ENCODE measurements around the gene WNT9A.
"Not testable (repeated sequence)": the region's sequence is repeated elsewhere in the genome, so short reads cannot be mapped to it uniquely, and the experiment has no call there.

The WNT9A gene

DNA sequence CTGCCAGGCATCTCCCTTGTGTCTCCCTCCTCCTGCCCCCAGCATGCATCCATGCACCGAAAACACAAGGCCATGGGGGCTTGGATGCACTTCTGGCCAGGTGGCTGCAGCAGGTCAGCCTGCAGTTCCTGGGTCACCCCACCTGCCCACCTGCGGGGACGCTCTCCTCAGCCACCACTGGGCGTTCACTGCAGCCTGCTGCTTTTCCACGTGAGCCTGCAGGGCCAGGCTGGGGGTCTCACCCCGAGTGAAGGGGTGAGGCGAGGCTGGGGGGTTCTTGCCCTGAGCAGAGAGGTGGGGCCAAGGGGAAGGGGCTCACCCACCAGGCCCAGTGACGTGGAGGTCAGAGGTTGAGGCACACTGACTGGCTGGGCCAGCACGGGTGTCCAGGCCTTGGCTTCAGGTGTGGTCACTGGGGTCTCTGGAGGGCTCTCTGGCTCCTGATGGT, 64.6 kb downstream of the WNT9A start:
- TF ChIP-seq, protein P1, sequence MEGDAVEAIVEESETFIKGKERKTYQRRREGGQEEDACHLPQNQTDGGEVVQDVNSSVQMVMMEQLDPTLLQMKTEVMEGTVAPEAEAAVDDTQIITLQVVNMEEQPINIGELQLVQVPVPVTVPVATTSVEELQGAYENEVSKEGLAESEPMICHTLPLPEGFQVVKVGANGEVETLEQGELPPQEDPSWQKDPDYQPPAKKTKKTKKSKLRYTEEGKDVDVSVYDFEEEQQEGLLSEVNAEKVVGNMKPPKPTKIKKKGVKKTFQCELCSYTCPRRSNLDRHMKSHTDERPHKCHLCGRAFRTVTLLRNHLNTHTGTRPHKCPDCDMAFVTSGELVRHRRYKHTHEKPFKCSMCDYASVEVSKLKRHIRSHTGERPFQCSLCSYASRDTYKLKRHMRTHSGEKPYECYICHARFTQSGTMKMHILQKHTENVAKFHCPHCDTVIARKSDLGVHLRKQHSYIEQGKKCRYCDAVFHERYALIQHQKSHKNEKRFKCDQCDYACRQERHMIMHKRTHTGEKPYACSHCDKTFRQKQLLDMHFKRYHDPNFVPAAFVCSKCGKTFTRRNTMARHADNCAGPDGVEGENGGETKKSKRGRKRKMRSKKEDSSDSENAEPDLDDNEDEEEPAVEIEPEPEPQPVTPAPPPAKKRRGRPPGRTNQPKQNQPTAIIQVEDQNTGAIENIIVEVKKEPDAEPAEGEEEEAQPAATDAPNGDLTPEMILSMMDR (conservative IDR thresholded peaks at IDR 0.05) = no peak
- no peak for TF ChIP-seq ZFX (IDR thresholded peaks at IDR 0.05)
- H3K27ac ChIP-seq = no peak overlapping the region

DNA sequence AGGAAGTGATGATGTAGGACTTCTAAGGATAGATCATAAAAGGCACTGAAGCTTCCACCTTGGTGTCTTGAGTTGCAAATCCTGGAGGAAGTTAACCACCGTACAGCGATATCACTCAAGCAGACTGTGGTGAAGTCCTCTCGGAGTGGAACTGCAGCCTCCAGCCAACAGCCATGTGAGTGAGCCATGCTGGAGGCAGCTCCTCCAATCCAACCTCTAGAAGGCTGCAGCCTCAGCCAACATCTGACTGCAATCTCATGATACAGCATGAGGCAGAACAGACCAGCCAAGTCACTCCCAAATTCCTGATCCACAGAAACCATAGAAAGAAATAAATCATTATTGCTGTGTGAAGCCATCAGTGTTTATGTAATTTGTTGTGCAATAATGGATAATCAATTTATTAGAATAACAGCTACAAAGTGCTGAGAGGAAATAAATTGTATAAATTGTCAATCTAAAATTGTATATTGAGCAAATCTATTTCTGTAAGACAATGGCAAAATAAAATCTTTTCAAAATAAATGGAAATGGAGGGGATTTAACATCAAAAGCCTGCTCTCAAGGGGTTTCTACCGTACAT, 67.3 kb downstream of the WNT9A start:
- H3K27ac ChIP-seq = no peak overlapping the region
- no peak for TF ChIP-seq ZFX (IDR thresholded peaks at IDR 0.05)
- TF ChIP-seq, protein P1 (conservative IDR thresholded peaks at IDR 0.05) = no peak

- not testable (repeated sequence) for H3K27ac ChIP-seq
These were observed 69.9 kb downstream of the WNT9A start for GRCh38 chr1:227877810-227878209.

GRCh38 chr1:227871892-227872291, 75.8 kb downstream of the WNT9A start:
- H3K27ac ChIP-seq = not testable (repeated sequence)

DNA sequence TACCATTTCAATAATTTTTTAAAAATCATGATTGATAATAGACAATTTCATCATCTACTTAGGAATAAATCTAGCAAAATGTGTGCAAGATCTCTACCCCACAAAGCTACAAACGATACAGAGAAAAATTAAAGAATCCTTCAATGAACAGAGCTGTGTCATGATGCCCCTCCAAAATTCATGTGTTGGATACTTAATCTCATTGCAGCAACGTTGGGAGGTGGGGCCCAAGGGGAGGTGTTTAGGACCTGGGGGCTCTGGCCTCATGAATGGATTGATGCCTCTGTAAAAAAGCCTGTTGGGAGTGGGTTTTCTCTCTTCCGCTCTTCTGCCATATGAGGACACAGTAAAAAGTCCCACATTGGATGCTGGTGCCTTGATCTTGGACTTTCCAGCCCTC, 77.4 kb downstream of the WNT9A start:
- no peak overlapping the region for H3K27ac ChIP-seq
- TF ChIP-seq, protein P1 (conservative IDR thresholded peaks at IDR 0.05) = no peak
- no peak for TF ChIP-seq ZFX (IDR thresholded peaks at IDR 0.05)

GRCh38 chr1:227869851-227870305, 77.9 kb downstream of the WNT9A start:
- no peak overlapping the region for H3K27ac ChIP-seq
- TF ChIP-seq ZFX (IDR thresholded peaks at IDR 0.05) = no peak

- no peak overlapping the region for H3K27ac ChIP-seq
- no peak for TF ChIP-seq ZFX (IDR thresholded peaks at IDR 0.05)
- TF ChIP-seq, protein P1 (conservative IDR thresholded peaks at IDR 0.05) = no peak
These were observed 78.4 kb downstream of the WNT9A start for GRCh38 chr1:227869279-227869842.
